ELF-1 (cell line): ENCODE data around the gene GRB10.

ENCODE experiments used
- DNase-seq: peaks from one replicate; pipeline ENCODE4 v3.0.0-alpha.2; 2016; ENCODE audit warnings: low read depth, low spot score

GRB10 gene

DNA sequence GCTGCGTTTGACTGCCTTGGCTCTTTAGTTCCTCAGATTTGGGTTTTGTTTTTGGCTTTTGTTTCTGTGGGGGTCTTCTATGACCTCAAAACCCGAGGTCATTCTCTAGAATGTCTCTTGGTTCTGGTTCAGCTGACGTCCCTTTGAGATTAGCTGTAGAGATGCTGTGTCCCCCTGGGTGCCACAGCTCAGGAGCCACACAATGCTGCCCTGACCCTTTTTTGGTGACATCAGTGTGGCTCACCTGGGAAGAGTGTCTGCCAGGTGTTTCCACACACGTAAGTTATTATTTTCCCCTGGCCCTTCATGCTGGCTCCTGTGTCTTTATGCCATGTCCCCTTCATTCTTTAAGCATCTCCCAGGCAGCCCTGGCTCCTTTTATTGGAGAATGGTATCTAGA is 127.7 kb downstream of the GRB10 start:
- no peak for DNase-seq

GRCh38 chr7:50653981-50654425 is 128.7 kb downstream of the GRB10 start:
- no peak for DNase-seq

- no peak for DNase-seq
These were observed 129.4 kb downstream of the GRB10 start for GRCh38 chr7:50653126-50653864.

- no peak for DNase-seq
These were observed 130.1 kb downstream of the GRB10 start for GRCh38 chr7:50652400-50653125.

DNA sequence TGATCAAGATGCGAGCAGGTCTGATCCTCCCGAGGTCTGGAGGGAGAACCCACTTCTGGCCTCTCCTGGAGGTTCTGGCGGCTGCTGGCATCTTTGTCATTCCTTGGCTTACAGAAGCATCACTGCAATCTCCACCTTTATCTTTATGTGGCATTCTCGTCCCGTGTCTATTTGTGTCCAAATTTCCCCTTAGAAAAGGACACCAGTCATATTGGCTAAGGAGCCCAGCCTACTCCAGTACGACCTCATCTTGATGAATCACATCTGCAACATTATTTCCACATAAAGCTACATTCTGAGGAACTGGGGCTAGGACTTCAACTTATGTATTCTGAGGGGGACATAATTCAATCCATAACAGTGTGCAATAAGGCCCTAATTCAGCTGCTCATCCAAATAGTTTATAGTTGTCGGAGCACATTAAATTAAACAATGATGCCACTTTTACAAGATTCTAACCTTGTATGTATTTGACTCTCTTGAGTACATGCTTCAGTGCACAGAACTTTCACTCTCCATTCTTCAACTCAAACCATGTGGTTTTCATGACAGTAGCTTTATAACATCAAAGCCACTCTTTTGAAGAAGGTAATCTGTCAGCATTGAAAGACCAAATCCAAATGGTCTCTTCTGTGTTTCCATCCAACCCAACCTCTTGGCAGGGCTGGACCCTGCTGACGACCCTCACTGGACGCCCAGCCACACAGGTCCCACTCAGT is 131.3 kb downstream of the GRB10 start:
- DNase-seq, result no peak

DNA sequence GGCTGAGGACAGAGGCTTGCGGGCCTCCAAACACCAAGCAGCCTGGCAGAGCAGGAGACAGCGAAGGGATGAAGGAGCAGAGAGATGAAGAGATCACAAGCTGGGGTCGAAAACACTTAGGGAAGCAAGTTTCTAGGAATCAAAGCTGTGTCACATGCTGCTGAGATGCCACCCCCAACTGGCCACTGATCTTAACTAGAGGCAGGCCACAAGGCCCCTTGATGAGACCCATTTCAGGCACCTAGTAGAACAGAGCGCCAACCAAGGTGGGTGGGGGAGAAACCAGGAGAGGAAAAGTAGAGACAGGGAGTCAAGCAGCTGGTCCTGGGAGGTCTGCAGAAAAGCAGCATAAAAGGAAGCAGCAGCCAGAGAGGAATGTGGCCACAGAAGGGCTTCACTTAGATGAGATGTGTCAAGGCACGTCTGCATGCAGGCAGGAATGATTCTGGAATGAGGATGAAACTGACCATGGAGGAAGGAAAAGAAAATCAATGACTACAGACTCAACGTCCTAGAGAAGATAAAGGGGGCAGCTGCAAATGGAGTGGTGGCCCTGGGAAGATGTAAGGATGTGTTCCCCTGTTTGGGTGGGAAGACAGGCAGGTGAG is 132.5 kb downstream of the GRB10 start:
- DNase-seq, result no peak

DNA sequence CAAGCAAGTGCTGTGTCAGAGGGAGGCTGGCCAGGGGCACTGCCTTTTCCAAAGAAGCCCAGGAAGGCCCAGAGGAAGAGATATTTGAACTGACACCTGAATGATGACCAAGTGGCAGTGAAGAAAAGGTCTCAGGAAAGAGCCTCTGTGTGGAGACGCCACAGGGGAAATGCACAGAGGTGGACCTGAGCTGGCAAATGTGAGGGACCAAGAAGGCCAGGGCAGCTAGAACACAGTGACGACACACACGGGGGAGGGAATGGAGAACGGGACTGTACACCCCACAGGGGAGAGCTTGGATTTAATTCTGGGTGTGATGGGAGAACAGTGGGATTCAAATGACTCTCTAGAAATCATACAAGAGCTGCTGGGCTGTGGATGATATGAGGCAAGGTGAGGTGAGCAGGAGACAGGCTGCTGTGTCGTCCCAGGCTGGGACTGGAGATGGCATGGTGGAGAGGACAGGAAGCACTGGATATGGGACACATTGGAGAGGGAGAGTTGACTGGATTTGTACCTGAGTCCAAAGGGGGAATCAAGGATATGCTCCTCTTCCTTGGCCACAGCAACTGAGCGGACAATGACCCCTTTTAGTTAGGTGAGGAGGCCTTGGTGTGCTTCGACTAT is 133.3 kb downstream of the GRB10 start:
- no peak for DNase-seq

GRCh38 chr7:50648570-50649169 is 134.0 kb downstream of the GRB10 start:
- no peak for DNase-seq

DNA sequence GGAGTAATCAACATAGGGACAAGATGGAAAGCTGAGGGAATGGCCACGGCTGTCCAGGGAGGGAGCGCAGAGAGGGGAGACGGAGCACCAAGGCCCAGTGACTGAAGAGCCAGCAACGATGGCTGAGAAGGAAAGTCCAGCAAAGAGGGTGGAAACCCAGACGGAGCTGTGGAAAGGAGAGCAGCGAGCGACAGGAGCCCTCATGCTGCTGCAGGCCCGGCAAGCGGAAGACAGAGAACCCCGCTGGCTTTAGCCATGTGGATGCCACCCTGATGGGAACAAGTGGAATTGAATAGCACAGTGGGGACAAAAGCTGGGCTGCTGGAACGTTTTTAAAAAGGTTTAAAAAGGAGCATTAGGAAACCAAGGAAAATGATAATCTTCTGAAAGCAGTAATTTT is 134.6 kb downstream of the GRB10 start:
- DNase-seq, result no peak

GRCh38 chr7:50647286-50647980 is 135.3 kb downstream of the GRB10 start:
- no peak for DNase-seq

DNA sequence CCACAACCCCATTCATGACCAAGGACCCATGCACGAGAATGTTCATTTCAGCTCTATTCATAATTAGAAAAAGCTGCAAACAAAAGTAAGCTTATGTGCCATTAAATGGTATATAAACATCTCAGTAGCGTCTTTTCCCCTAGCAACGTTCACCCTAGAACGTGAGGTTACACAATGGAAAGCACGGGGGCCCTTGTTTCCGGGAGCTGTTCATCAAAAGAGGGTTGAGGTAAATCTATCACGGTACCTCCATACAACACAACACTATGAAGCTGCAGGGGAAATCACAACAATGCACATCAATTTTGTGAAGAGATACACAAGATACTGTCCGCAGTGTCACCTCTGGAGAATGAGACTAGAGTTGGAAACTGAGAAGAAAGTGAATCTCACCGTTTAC is 136.6 kb downstream of the GRB10 start:
- no peak for DNase-seq

DNA sequence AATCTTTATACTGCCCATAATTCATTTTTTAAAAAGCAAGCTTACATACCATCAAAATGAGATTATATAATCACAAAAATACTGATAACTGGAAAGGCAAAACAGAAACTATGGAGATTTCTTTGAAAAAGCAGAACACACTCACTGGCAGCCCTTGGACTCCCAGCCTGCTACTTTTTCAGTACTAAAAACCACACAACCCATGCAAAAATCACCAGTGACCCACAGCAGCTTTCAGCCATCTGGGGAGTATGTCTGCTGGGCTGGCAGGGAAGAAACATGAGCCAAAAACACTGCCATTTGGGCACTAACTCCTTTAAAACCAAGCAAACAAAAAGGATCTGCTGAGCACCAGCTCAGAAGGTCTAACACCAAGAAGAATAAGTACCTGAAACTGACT is 137.5 kb downstream of the GRB10 start:
- no peak for DNase-seq

DNA sequence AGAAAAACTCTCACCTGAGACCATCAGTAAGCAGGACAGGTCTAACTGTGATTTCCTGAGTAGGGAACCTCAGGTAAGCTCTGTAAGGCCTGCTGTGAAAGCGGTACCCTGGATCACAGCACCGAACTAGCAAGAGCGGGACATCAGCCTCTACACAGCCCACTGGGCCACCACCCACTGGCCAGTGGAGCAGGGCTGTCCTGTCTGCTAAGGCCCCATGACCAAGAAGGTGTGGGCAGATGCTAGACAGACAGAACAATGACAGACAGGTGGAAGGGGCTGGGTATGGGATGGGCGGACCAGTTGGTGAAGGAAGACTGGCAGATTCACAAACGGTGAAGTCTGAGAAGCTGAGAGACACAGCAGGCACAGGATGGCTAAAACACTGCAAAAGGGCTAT is 138.1 kb downstream of the GRB10 start:
- no peak for DNase-seq

GRCh38 chr7:50644114-50644513 is 138.6 kb downstream of the GRB10 start:
- DNase-seq, result no peak

GRCh38 chr7:50641442-50642405 is 141.0 kb downstream of the GRB10 start:
- DNase-seq, result no peak

DNA sequence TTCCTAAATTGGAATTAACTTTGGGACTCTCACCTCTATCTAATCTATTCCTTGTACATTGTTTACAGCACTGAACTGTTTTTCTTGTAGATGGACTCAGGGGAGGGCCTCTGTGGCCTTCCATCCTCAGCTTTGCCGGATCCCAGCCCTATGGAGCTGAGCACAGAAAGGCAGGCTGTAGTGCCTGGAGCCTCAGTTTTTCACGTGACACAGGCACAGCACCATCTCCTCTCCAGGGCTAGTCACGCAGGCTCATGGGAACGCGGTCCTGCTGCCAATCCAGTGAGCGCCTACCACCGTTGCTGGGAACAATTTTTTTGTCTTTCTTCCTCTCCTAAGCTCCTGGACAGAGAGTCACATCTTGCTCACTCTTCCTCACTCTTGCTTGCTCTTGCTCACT is 141.9 kb downstream of the GRB10 start:
- DNase-seq, result no peak

DNA sequence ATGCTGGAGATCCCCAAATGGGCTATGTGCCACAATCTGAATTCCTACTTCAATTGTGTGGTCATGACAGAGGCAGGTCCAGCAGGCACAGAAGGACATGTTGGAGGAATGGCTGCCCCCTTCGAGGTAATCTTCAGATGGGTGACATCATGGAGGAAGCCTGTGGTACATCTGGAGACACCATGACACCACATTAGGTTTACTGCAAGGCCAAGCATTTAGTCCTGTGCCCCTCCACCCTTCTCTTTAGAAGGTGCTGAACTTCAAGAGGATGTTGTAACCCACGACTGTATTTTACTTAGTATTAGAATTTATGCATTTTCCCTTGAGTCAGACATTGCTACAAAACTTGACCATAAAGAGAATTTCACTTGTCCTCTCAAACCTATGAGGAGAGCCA is 142.4 kb downstream of the GRB10 start:
- no peak for DNase-seq

DNA sequence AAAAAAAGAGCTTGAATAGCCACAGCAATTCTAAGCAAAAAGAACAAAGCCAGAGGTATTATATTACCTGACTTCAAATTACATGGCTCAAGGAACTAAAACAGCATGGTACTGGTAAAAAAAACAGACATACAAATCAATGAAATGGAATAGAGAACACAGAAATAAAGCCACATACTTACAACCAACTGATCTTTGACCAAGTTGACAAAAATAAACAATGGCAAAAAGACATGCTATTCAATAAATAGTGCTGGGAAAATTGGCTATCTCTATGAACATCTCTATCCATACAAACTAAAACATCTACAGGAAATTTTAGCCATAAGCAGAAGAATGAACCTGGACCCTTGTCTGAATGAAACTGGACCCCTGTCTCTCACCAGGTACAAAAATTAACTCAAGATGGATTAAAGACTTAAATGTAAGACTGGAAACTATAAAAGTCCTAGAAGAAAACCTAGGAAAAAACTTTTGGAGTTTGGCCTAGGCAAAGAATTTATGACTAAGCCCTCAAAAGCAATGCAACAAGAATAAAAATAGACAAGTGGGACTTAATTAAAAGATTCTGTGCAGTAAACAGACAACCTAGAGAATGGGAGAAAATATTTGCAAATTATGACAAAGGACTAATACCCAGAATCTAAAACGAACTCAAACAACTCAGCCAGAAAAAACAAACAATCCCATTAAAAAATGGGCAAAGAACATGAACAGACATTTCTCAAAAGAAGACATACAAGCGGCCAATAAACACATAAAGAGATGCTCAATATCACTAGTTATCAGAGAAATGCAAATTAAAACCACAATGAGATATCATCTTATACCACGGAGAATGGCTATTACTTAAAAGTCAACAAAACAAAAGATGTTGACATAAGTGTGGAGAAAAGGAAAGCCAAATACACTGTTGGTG is 144.7 kb downstream of the GRB10 start:
- no peak for DNase-seq
